GM21786 (cell line): Measurements from ENCODE around the gene QSOX2.

Experiments
- ATAC-seq: cut with Tn5 transposase; IDR thresholded peaks from one replicate; pipeline ENCODE4 v1.9.1; 2021; ENCODE audit not compliant: unreplicated experiment

QSOX2 gene

GRCh38 chr9:136265561-136266355, 20.1 kb upstream of the QSOX2 start:
- ATAC-seq, result no peak

- ATAC-seq, result no peak
These were observed 19.1 kb upstream of the QSOX2 start for GRCh38 chr9:136264441-136265405.

GRCh38 chr9:136264031-136264430, 18.4 kb upstream of the QSOX2 start:
- ATAC-seq, result no peak

GRCh38 chr9:136262671-136263178, 17.1 kb upstream of the QSOX2 start:
- no peak for ATAC-seq

- no peak for ATAC-seq
These were observed 16.2 kb upstream of the QSOX2 start for GRCh38 chr9:136261686-136262430.

GRCh38 chr9:136260936-136261472, 15.4 kb upstream of the QSOX2 start:
- no peak for ATAC-seq

- ATAC-seq, result no peak
These were observed 14.9 kb upstream of the QSOX2 start for GRCh38 chr9:136260521-136260920.

- ATAC-seq, result no peak
These were observed 14.2 kb upstream of the QSOX2 start for GRCh38 chr9:136259836-136260235.

GRCh38 chr9:136259517-136259813, 13.9 kb upstream of the QSOX2 start:
- no peak for ATAC-seq

GRCh38 chr9:136258786-136259516, 13.3 kb upstream of the QSOX2 start:
- no peak for ATAC-seq

- no peak for ATAC-seq
These were observed 12.7 kb upstream of the QSOX2 start for GRCh38 chr9:136258299-136258625.

GRCh38 chr9:136257381-136258298, 12.0 kb upstream of the QSOX2 start:
- ATAC-seq, result no peak

GRCh38 chr9:136255896-136256890, 10.6 kb upstream of the QSOX2 start:
- ATAC-seq, result no peak

GRCh38 chr9:136255166-136255538, 9.5 kb upstream of the QSOX2 start:
- ATAC-seq, result no peak

GRCh38 chr9:136254381-136255165, 9.0 kb upstream of the QSOX2 start:
- ATAC-seq, result no peak

GRCh38 chr9:136253246-136254130, 7.9 kb upstream of the QSOX2 start:
- ATAC-seq, result no peak
